ENCODE measurements around the gene NKX1-1. TPM values are rescaled to one million over a fixed set of nuclear protein-coding genes. Genes with fewer than 3 reads are reported as not detected.

NKX1-1 gene
- total and polyA plus RNA-seq, 2 experiments from 2014 or later: not detected

GRCh38 chr4:1401409-1402020 lies 4.7 kb downstream of the NKX1-1 start:
- H3K4me3 ChIP-seq: no peak overlapping the region
- no peak overlapping the region for H3K4me3 Mint-ChIP-seq
- H3K36me3 Mint-ChIP-seq (ENCODE audit: low read depth): peaks cover 7% of the 10 kb centered on the region; the same call in 2 of the 3 replicates
- H3K4me2 ChIP-seq: no peak overlapping the region; the same call in 1 of the 2 replicates
- no peak overlapping the region for H3K27ac Mint-ChIP-seq
- H3F3A ChIP-seq (replicated peaks; ENCODE audit: low read depth): no peaks in the 10 kb centered on the region
- H3K4me1 Mint-ChIP-seq: peaks cover 4% of the 10 kb centered on the region; the same call in 2 of the 3 replicates
- H3K79me2 ChIP-seq (replicated peaks; ENCODE audit: insufficient read depth): no peaks in the 10 kb centered on the region
- ATAC-seq: no peak; the same call in 2 of the 3 replicates
- H2AFZ ChIP-seq: no peak overlapping the region
- H3K4me1 ChIP-seq (ENCODE audit: insufficient read depth): peaks cover 5% of the 10 kb centered on the region; the same call in 1 of the 2 replicates
- no peaks in the 10 kb centered on the region for H3K36me3 ChIP-seq (ENCODE audit: insufficient read depth)
- DNase-seq (ENCODE audit: low spot score): no peak
- no peaks in the 10 kb centered on the region; the same call in 1 of the 2 replicates for H4K20me1 ChIP-seq (replicated peaks; ENCODE audit: insufficient read depth)
- H3K27ac ChIP-seq (ENCODE audit: low read depth): no peak overlapping the region
- no peak for TF ChIP-seq JUNB (IDR thresholded peaks at IDR 0.05; ENCODE audit: unreplicated experiment)
- no peak for TF ChIP-seq EZH2 (IDR thresholded peaks at IDR 0.05; ENCODE audit: low read depth, unreplicated experiment)
- TF ChIP-seq EZH2phosphoT487 (IDR thresholded peaks at IDR 0.05; ENCODE audit: unreplicated experiment): no peak
- TF ChIP-seq ZNF114 (CRISPR knock-in tag; IDR thresholded peaks at IDR 0.05): no peak
- H3K27me3 Mint-ChIP-seq (ENCODE audit: insufficient read depth, low read depth, poor library complexity): peaks cover 60% of the 10 kb centered on the region
- peaks cover 61% of the 10 kb centered on the region for H3K27me3 ChIP-seq (ENCODE audit: insufficient read depth)
- H3K9me3 Mint-ChIP-seq: peaks cover 14% of the 10 kb centered on the region
- no peaks in the 10 kb centered on the region for H3K9me2 ChIP-seq (ENCODE audit: insufficient read depth)

- Histone ChIP-seq H3K27ac (ENCODE audit: low read depth) (no peak overlapping the region), H3K79me2 (replicated peaks; ENCODE audit: insufficient read depth) (no peaks in the 10 kb centered on the region), H3K4me1 (ENCODE audit: insufficient read depth) (peaks cover 5% of the 10 kb centered on the region; the same call in 1 of the 2 replicates), H3K4me3 (no peak overlapping the region), H3K27me3 (ENCODE audit: insufficient read depth) (peaks cover 55% of the 10 kb centered on the region), H3K4me2 (no peak overlapping the region), H4K20me1 (replicated peaks; ENCODE audit: insufficient read depth) (no peaks in the 10 kb centered on the region; the same call in 1 of the 2 replicates), H3F3A (replicated peaks; ENCODE audit: low read depth) (no peaks in the 10 kb centered on the region), H3K36me3 (ENCODE audit: insufficient read depth) (no peaks in the 10 kb centered on the region), H2AFZ (no peak overlapping the region), H3K9me2 (ENCODE audit: insufficient read depth) (no peaks in the 10 kb centered on the region)
- ATAC-seq: peak; percentile 1; the same call in 2 of the 3 replicates
- H3K36me3 Mint-ChIP-seq (ENCODE audit: low read depth): peaks cover 12% of the 10 kb centered on the region; the same call in 2 of the 3 replicates
- no peak overlapping the region for H3K4me3 Mint-ChIP-seq
- no peak for TF ChIP-seq ZNF114 (CRISPR knock-in tag; IDR thresholded peaks at IDR 0.05)
- TF ChIP-seq EZH2phosphoT487 (IDR thresholded peaks at IDR 0.05; ENCODE audit: unreplicated experiment): no peak
- no peak for TF ChIP-seq ETS1 (IDR thresholded peaks at IDR 0.05)
- no peak for TF ChIP-seq ZNF462 (CRISPR knock-in tag; IDR thresholded peaks at IDR 0.05)
- DNase-seq (ENCODE audit: low spot score): no peak
- H3K9me3 Mint-ChIP-seq: peaks cover 18% of the 10 kb centered on the region
- H3K4me1 Mint-ChIP-seq: peaks cover 4% of the 10 kb centered on the region; the same call in 2 of the 3 replicates
- no peak overlapping the region for H3K27ac Mint-ChIP-seq
- H3K27me3 Mint-ChIP-seq (ENCODE audit: insufficient read depth, low read depth, poor library complexity): peaks cover 59% of the 10 kb centered on the region
Observed at GRCh38 chr4:1400831-1401408, 5.3 kb downstream of the NKX1-1 start.
